ENCODE results near the gene SIDT2. TPM values are rescaled to one million over a fixed set of nuclear protein-coding genes. Genes with fewer than 3 reads are reported as not detected.

Gene SIDT2
- total RNA-seq, 1 donor from 2014 or later, result 23.6 TPM

DNA sequence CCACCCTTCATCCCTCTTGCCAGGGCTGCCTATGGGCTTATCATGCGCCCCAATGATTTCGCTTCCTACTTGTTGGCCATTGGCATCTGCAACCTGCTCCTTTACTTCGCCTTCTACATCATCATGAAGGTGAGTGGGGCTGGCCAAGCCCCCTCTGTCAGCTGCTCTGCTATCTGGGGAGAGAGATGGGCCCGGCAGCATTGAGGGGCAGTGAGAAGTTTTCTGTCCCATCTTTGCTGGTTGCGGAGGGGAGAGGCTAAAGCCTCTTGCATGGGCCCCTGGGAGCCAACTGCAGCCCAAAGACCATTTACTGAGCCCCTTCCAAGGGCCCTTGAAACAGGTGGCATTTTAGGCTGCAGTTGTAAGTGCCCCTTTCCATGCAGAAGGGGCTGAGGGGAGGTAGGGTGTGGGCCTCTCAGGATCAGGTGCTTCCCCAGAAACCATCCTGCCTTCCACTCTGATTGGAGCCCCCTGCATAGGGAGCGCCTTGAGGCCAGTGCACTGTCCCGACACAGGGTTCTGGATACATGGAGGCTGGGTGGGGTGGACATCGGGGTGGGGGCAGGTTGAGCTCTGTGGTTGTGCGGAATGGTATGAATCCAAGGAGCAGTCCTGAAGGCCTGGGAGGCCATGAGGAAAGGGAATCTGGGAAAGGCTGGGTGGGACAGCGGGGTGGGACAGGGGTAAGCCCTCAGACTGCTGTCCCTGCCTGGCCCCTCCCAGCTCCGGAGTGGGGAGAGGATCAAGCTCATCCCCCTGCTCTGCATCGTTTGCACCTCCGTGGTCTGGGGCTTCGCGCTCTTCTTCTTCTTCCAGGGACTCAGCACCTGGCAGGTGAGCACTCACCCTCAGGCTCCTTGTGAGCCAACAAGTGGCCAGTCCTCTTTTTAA is 14.8 kb downstream of the SIDT2 start:
- Mint-ChIP-seq H3K36me3 (ENCODE audit: unreplicated experiment) (no peaks in the 10 kb centered on the region), H3K9me3 (ENCODE audit: unreplicated experiment) (no peaks in the 10 kb centered on the region), H3K4me1 (ENCODE audit: low read depth, unreplicated experiment) (no peaks in the 10 kb centered on the region)

GRCh38 chr11:117194267-117194666 is 15.7 kb downstream of the SIDT2 start:
- peaks cover 6% of the 10 kb centered on the region for H3K27me3 Mint-ChIP-seq (ENCODE audit: unreplicated experiment)
- TF ChIP-seq CTCF (IDR thresholded peaks at IDR 0.05; ENCODE audit: partially characterized antibody, unreplicated experiment), result no peak
- H3K4me1 Mint-ChIP-seq (ENCODE audit: low read depth, unreplicated experiment), result no peaks in the 10 kb centered on the region
- DNase-seq, result no peak
- H3K9me3 Mint-ChIP-seq (ENCODE audit: unreplicated experiment), result no peaks in the 10 kb centered on the region
- H3K36me3 Mint-ChIP-seq (ENCODE audit: unreplicated experiment), result no peaks in the 10 kb centered on the region
- H3K27ac Mint-ChIP-seq (ENCODE audit: unreplicated experiment), result no peak overlapping the region
- H3K4me3 Mint-ChIP-seq (ENCODE audit: unreplicated experiment), result no peak overlapping the region

More for the DNA sequence above, 14.8 kb downstream of the SIDT2 start:
- Mint-ChIP-seq H3K4me3 (ENCODE audit: unreplicated experiment) (no peak overlapping the region), H3K27me3 (ENCODE audit: unreplicated experiment) (peaks cover 6% of the 10 kb centered on the region), H3K27ac (ENCODE audit: unreplicated experiment) (no peak overlapping the region)
- no peak for DNase-seq
- no peak for TF ChIP-seq CTCF (IDR thresholded peaks at IDR 0.05; ENCODE audit: partially characterized antibody, unreplicated experiment)

- H3K9me3 Mint-ChIP-seq (ENCODE audit: unreplicated experiment), result no peaks in the 10 kb centered on the region
- no peak for TF ChIP-seq CTCF (IDR thresholded peaks at IDR 0.05; ENCODE audit: partially characterized antibody, unreplicated experiment)
- peaks cover 1% of the 10 kb centered on the region for H3K4me1 Mint-ChIP-seq (ENCODE audit: low read depth, unreplicated experiment)
- no peaks in the 10 kb centered on the region for H3K36me3 Mint-ChIP-seq (ENCODE audit: unreplicated experiment)
- no peak for DNase-seq
- no peak overlapping the region for H3K27ac Mint-ChIP-seq (ENCODE audit: unreplicated experiment)
- H3K27me3 Mint-ChIP-seq (ENCODE audit: unreplicated experiment), result peaks cover 6% of the 10 kb centered on the region
- H3K4me3 Mint-ChIP-seq (ENCODE audit: unreplicated experiment), result no peak overlapping the region
Measured at GRCh38 chr11:117195258-117195657, 16.7 kb downstream of the SIDT2 start.

- H3K27ac Mint-ChIP-seq (ENCODE audit: unreplicated experiment), result no peak overlapping the region
- no peak overlapping the region for H3K4me3 Mint-ChIP-seq (ENCODE audit: unreplicated experiment)
- H3K9me3 Mint-ChIP-seq (ENCODE audit: unreplicated experiment), result no peaks in the 10 kb centered on the region
- peaks cover 6% of the 10 kb centered on the region for H3K27me3 Mint-ChIP-seq (ENCODE audit: unreplicated experiment)
- no peaks in the 10 kb centered on the region for H3K36me3 Mint-ChIP-seq (ENCODE audit: unreplicated experiment)
- TF ChIP-seq CTCF (IDR thresholded peaks at IDR 0.05; ENCODE audit: partially characterized antibody, unreplicated experiment), result no peak
- no peak for DNase-seq
- peaks cover 4% of the 10 kb centered on the region for H3K4me1 Mint-ChIP-seq (ENCODE audit: low read depth, unreplicated experiment)
Measured at GRCh38 chr11:117195761-117196160, 17.2 kb downstream of the SIDT2 start.

GRCh38 chr11:117197006-117197405 is 18.5 kb downstream of the SIDT2 start:
- no peak for TF ChIP-seq CTCF (IDR thresholded peaks at IDR 0.05; ENCODE audit: partially characterized antibody, unreplicated experiment)
- DNase-seq, result no peak
- no peak overlapping the region for H3K27ac Mint-ChIP-seq (ENCODE audit: unreplicated experiment)
- H3K9me3 Mint-ChIP-seq (ENCODE audit: unreplicated experiment), result no peaks in the 10 kb centered on the region
- H3K4me1 Mint-ChIP-seq (ENCODE audit: low read depth, unreplicated experiment), result peaks cover 4% of the 10 kb centered on the region
- peaks cover 6% of the 10 kb centered on the region for H3K27me3 Mint-ChIP-seq (ENCODE audit: unreplicated experiment)
- H3K4me3 Mint-ChIP-seq (ENCODE audit: unreplicated experiment), result no peak overlapping the region
- H3K36me3 Mint-ChIP-seq (ENCODE audit: unreplicated experiment), result no peaks in the 10 kb centered on the region
